ENCODE results near the gene GLE1.

- TF ChIP-seq CTCF (IDR thresholded peaks at IDR 0.05; ENCODE audit: insufficient read depth, low read depth, low read length) (no peak), EZH2 (IDR thresholded peaks at IDR 0.05; ENCODE audit: insufficient read depth, low read length) (no peak)
These were observed 48.5 kb upstream of the GLE1 start, which contains the start of gene ODF2 for GRCh38 chr9:128455849-128456612.

Measured in astrocyte (in vitro differentiated cells and primary cell).